Panc1 (cell line): ENCODE data around the gene ISLR. TPM values are rescaled to one million over a fixed set of nuclear protein-coding genes. Genes with fewer than 3 reads are reported as not detected.

ENCODE experiments used
- ATAC-seq: fragments of 200-7000 bp; cut with Tn5 transposase; 2 replicates; pipeline ENCODE4 v1.9.1; 2020; ENCODE audit warnings: mild to moderate bottlenecking, moderate library complexity
- BruUV-seq: library from RNA; stranded (reverse); fragments of 400-500 nt; replicated peaks from 2 replicates; lab custom pipeline; 2021; lab: Mats Ljungman, UMichigan
- CTCF ChIA-PET: fragments of 300-600 bp; sonication (Branson Sonifier 250); formaldehyde crosslinking; loops from one replicate; lab custom pipeline; 2022; ENCODE audit warnings: antibody characterized with exemption; lab: Charles Lee
- POLR2A ChIA-PET: fragments of 300-600 bp; sonication (Branson Sonifier 250); formaldehyde crosslinking; loops from one replicate; lab custom pipeline; 2022; ENCODE audit warnings: antibody characterized with exemption; lab: Charles Lee
- DNase-seq: peaks from one replicate; pipeline ENCODE4 v3.0.0-alpha.2; 2010; ENCODE audit warnings: low read depth, low spot score
- H3K27ac ChIP-seq: 2 replicates; pipeline ENCODE4 v1.5.1; 2011; ENCODE audit warnings: mild to moderate bottlenecking, low read length, inconsistent platforms
- H3K27me3 ChIP-seq: fragments of 200-500 bp; sonication (Bioruptor generic); 2 replicates; pipeline ENCODE4 v1.6.0; 2014; ENCODE audit warnings: low read length, inconsistent platforms; ENCODE audit not compliant: control insufficient read depth, insufficient read depth
- H3K36me3 ChIP-seq: fragments of 200-500 bp; sonication (Bioruptor generic); 2 replicates; pipeline ENCODE4 v1.5.1; 2014; ENCODE audit warnings: inconsistent platforms, mild to moderate bottlenecking, low read length, moderate library complexity; ENCODE audit not compliant: control insufficient read depth, insufficient read depth
- H3K4me1 ChIP-seq: 2 replicates; pipeline ENCODE4 v1.5.1; 2011; ENCODE audit warnings: inconsistent platforms, mild to moderate bottlenecking, low read length, moderate library complexity; ENCODE audit not compliant: control insufficient read depth, insufficient read depth
- H3K4me3 ChIP-seq, 2 experiments: 2 replicates each; pipeline ENCODE4 v1.5.1; 2011 to 2012; ENCODE audit warnings: low read depth in 2 of 2, low read length in 2 of 2, mild to moderate bottlenecking in 2 of 2, inconsistent platforms in 1 of 2, moderate library complexity in 1 of 2
- H3K9me3 ChIP-seq: fragments of 200-500 bp; sonication (Bioruptor generic); 2 replicates; pipeline ENCODE4 v1.5.1; 2014; ENCODE audit warnings: low read depth, mild to moderate bottlenecking, inconsistent platforms, low read length, moderate library complexity; ENCODE audit not compliant: control insufficient read depth, insufficient read depth
- POLR2AphosphoS5 ChIP-seq: IDR thresholded peaks from 2 replicates; pipeline ENCODE4 v1.6.1; 2012; ENCODE audit warnings: mild to moderate bottlenecking, low read depth, low read length, moderate library complexity
- SIN3A ChIP-seq: IDR thresholded peaks from 2 replicates; pipeline ENCODE4 v1.6.1; 2012; ENCODE audit warnings: low read depth, mild to moderate bottlenecking, low read length, moderate library complexity, borderline replicate concordance; ENCODE audit not compliant: insufficient read depth
- TCF7L2 ChIP-seq: IDR thresholded peaks from 2 replicates; pipeline ENCODE4 v1.6.1; 2011; ENCODE audit warnings: mild to moderate bottlenecking, low read depth, low read length, inconsistent platforms
- in situ Hi-C: cut with HindIII; loops from 2 replicates; pipeline ENCODE4 v1.10.0; 2016; ENCODE audit warnings: low sequenced_read_pairs, low pct_unique_long_range_greater_than_20kb
- intact Hi-C: fragments of 100-400 bp; cut with micrococcal nuclease; formaldehyde crosslinking; loops from one replicate; pipeline ENCODE4 v1.10.0; 2022; ENCODE audit not compliant: unreplicated experiment
- total RNA-seq: library from RNA; stranded (reverse); gene quantifications from one replicate; pipeline ENCODE4 v1.2.1, GENCODE V29; 2021; ENCODE audit not compliant: unreplicated experiment
- TF ChIP-seq, protein P1 (sequence below), 2 experiments: IDR thresholded peaks; 2 replicates each; pipeline ENCODE4 v1.6.1; 2011 to 2012; ENCODE audit warnings: low read depth in 2 of 2, control low read depth in 1 of 2, low read length in 1 of 2, mild to moderate bottlenecking in 1 of 2, moderate library complexity in 1 of 2; ENCODE audit not compliant: insufficient read depth in 1 of 2
- TF ChIP-seq, protein P2 (sequence below): fragments of 450-650 bp; IDR thresholded peaks from 2 replicates; pipeline ENCODE4 v1.5.1; 2017; ENCODE audit warnings: mild to moderate bottlenecking

The ISLR gene
- total RNA-seq, 1 experiment from 2014 or later: 0.28 TPM

DNA sequence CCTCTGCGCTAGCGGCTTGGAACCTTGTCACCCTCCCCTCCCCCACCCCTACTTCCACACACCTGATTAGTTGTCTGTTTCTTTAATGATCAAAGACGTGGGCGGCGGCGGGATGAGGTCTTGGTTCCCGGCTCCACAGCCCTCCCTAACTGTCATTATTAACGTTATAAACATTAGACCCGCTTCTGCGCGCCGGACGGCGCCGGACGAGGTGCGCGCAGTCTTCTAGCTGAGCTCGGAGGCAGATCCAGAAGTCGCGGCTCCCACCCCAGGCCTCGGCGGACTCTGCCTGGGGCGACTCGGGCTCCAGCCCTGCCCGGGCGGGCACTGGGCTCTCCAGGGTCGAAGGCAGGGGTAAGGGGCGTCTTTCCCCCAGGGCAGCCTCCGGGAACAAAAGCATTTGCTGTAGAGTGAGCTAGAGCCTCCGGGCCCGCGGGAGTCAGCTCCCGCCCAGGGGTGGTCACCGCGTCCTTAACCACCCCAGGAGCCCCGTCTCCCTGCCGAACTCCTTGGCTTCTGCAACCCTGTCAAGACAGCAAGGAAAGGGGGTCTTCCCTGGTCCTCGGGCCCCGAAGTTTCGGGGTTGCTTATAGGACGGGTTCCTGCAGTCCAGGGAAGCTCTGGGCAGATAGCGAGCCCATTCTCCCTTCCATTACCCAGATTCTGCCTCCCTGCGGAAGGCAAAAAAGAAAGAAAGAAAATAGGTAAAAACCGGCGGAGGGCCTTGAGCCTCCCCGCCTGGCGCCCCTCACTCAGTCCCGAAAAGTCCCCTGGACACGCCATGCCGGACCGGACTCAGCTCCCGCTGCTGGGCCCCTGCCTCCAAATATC is 45.3 kb upstream of the ISLR start:
- intact Hi-C loops (loop anchor here (1.0 to 5.0 kb wide), 3 partner anchors 76 to 179 kb away; no protein-coding TSS in a partner anchor), in situ Hi-C loops (no loop called here)
- H3K27ac ChIP-seq: no peak overlapping the region
- no peaks in the 10 kb centered on the region for H3K36me3 ChIP-seq
- H3K4me1 ChIP-seq: peaks cover 14% of the 10 kb centered on the region
- ChIA-PET CTCF (interaction anchor here (0.5 to 3.3 kb wide), 15 partner anchors 9 to 195 kb away, joined by 3 to 53 read pairs (median 4); no protein-coding TSS in a partner anchor), POLR2A (no interaction called here)
- no peak for DNase-seq
- ATAC-seq: peak; percentile 68
- H3K9me3 ChIP-seq: no peaks in the 10 kb centered on the region
- peaks cover 16% of the 10 kb centered on the region for H3K27me3 ChIP-seq
- TF ChIP-seq TCF7L2 (no peak), POLR2AphosphoS5 (no peak), SIN3A (no peak)
- TF ChIP-seq, protein P1, sequence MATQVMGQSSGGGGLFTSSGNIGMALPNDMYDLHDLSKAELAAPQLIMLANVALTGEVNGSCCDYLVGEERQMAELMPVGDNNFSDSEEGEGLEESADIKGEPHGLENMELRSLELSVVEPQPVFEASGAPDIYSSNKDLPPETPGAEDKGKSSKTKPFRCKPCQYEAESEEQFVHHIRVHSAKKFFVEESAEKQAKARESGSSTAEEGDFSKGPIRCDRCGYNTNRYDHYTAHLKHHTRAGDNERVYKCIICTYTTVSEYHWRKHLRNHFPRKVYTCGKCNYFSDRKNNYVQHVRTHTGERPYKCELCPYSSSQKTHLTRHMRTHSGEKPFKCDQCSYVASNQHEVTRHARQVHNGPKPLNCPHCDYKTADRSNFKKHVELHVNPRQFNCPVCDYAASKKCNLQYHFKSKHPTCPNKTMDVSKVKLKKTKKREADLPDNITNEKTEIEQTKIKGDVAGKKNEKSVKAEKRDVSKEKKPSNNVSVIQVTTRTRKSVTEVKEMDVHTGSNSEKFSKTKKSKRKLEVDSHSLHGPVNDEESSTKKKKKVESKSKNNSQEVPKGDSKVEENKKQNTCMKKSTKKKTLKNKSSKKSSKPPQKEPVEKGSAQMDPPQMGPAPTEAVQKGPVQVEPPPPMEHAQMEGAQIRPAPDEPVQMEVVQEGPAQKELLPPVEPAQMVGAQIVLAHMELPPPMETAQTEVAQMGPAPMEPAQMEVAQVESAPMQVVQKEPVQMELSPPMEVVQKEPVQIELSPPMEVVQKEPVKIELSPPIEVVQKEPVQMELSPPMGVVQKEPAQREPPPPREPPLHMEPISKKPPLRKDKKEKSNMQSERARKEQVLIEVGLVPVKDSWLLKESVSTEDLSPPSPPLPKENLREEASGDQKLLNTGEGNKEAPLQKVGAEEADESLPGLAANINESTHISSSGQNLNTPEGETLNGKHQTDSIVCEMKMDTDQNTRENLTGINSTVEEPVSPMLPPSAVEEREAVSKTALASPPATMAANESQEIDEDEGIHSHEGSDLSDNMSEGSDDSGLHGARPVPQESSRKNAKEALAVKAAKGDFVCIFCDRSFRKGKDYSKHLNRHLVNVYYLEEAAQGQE (IDR thresholded peaks at IDR 0.05; ENCODE audit: insufficient read depth in 1 of 2, low read depth in 2 of 2, low read length in 1 of 2): no peak
- TF ChIP-seq, protein P2, sequence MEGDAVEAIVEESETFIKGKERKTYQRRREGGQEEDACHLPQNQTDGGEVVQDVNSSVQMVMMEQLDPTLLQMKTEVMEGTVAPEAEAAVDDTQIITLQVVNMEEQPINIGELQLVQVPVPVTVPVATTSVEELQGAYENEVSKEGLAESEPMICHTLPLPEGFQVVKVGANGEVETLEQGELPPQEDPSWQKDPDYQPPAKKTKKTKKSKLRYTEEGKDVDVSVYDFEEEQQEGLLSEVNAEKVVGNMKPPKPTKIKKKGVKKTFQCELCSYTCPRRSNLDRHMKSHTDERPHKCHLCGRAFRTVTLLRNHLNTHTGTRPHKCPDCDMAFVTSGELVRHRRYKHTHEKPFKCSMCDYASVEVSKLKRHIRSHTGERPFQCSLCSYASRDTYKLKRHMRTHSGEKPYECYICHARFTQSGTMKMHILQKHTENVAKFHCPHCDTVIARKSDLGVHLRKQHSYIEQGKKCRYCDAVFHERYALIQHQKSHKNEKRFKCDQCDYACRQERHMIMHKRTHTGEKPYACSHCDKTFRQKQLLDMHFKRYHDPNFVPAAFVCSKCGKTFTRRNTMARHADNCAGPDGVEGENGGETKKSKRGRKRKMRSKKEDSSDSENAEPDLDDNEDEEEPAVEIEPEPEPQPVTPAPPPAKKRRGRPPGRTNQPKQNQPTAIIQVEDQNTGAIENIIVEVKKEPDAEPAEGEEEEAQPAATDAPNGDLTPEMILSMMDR: no peak
- peak overlapping the region; percentile 41 to 63 for H3K4me3 ChIP-seq
- BruUV-seq: no TSS peak

DNA sequence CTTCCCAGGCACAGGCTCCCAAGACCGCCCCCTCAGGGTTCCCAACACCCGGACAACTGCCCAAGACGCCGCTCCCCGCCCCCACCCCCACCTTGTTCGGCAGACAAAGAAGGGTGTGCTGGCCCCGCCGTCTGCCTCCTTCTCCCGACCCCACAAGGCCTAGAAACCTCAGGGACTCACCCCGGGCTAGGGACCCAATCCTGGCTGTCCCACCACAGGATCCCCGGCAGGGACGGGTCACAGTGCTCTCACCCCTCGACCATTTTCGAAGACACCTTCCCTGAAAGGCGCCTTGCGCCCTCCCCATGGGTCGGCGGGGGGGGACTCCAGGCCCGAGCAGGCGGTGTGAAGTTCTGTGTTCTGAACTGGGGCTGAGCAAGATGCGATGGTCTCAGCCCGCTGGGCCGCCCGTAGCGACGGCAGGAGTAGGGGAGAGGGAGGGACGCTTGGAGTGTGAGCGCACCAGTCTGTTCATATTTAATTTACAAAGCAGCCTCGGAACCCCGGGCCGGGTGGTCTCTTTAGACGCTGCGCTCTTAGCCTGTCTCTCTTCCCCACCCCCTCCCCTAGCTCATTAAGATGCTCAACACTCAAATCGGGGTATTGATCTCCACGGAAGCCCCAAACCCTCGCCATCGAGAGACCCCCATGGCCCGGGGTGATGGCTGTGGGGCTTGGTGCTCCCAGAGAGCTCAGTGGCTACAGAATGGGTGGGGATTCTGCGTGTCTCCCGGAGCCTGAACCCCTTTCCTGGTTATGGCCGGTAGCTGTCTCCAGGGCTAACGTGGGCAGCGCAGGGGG is 44.5 kb upstream of the ISLR start:
- Histone ChIP-seq H3K4me3 (peak overlapping the region; percentile 24 to 44), H3K9me3 (no peaks in the 10 kb centered on the region), H3K36me3 (no peaks in the 10 kb centered on the region), H3K4me1 (peaks cover 14% of the 10 kb centered on the region), H3K27ac (no peak overlapping the region), H3K27me3 (peaks cover 16% of the 10 kb centered on the region; the same call in 1 of the 2 replicates)
- ChIA-PET POLR2A (no interaction called here), CTCF (interaction anchor here (0.6 to 3.3 kb wide), 15 partner anchors 15 to 640 kb away, joined by 3 to 53 read pairs (median 4); no protein-coding TSS in a partner anchor)
- no TSS peak for BruUV-seq
- intact Hi-C loops (loop anchor here (1.0 to 5.0 kb wide), 3 partner anchors 77 to 178 kb away; no protein-coding TSS in a partner anchor), in situ Hi-C loops (no loop called here)
- ATAC-seq: 0 out of 2 replicates have a peak, but pooled peaks have one; percentile 19
- TF ChIP-seq, protein P2: no peak
- no peak for TF ChIP-seq POLR2AphosphoS5
- DNase-seq: no peak
